ENCODE measurements around the gene STUM. TPM values are rescaled to one million over a fixed set of nuclear protein-coding genes. Genes with fewer than 3 reads are reported as not detected.
"Not testable (repeated sequence)": the region's sequence is repeated elsewhere in the genome, so short reads cannot be mapped to it uniquely, and the experiment has no call there.

The STUM gene
- polyA plus RNA-seq, 1 donor = 13.5 TPM

GRCh38 chr1:226580625-226581270 is 32.2 kb downstream of the STUM start:
- DNase-seq (ENCODE audit: low read depth) = no peak

GRCh38 chr1:226581650-226582330 is 33.2 kb downstream of the STUM start:
- no peak for DNase-seq (ENCODE audit: low read depth)

- no peak for DNase-seq (ENCODE audit: low read depth)
These were observed 34.4 kb downstream of the STUM start for GRCh38 chr1:226582966-226583365.

GRCh38 chr1:226584164-226584563 is 35.6 kb downstream of the STUM start:
- DNase-seq (ENCODE audit: low read depth) = no peak

GRCh38 chr1:226586116-226586515 is 37.6 kb downstream of the STUM start:
- DNase-seq (ENCODE audit: low read depth) = no peak

- no peak for DNase-seq (ENCODE audit: low read depth)
These were observed 38.3 kb downstream of the STUM start for GRCh38 chr1:226586650-226587422.

GRCh38 chr1:226588484-226588883 is 39.9 kb downstream of the STUM start:
- DNase-seq (ENCODE audit: low read depth) = no peak

- no peak for DNase-seq (ENCODE audit: low read depth)
These were observed 40.6 kb downstream of the STUM start for GRCh38 chr1:226589008-226589733.

GRCh38 chr1:226590614-226591013 is 42.0 kb downstream of the STUM start:
- DNase-seq (ENCODE audit: low read depth) = no peak

- no peak for DNase-seq (ENCODE audit: low read depth)
These were observed 45.0 kb downstream of the STUM start for GRCh38 chr1:226593541-226593940.

- DNase-seq (ENCODE audit: low read depth) = no peak
These were observed 48.1 kb downstream of the STUM start for GRCh38 chr1:226596531-226597165.

- DNase-seq (ENCODE audit: low read depth) = no peak
These were observed 49.3 kb downstream of the STUM start for GRCh38 chr1:226597616-226598454.

GRCh38 chr1:226598455-226598849 is 49.9 kb downstream of the STUM start:
- DNase-seq (ENCODE audit: low read depth) = no peak

- DNase-seq (ENCODE audit: low read depth) = not testable (repeated sequence)
These were observed 50.4 kb downstream of the STUM start for GRCh38 chr1:226598955-226599354.

GRCh38 chr1:226599636-226600238 is 51.2 kb downstream of the STUM start:
- no peak for DNase-seq (ENCODE audit: low read depth)

- no peak for DNase-seq (ENCODE audit: low read depth)
These were observed 51.7 kb downstream of the STUM start for GRCh38 chr1:226600254-226600653.

GRCh38 chr1:226601456-226601855 is 52.9 kb downstream of the STUM start:
- no peak for DNase-seq (ENCODE audit: low read depth)

- DNase-seq (ENCODE audit: low read depth) = no peak
These were observed 53.8 kb downstream of the STUM start for GRCh38 chr1:226602186-226603021.

Data from forelimb muscle (tissue), 1 donor.